H1 (cell line): ENCODE data around the gene OSBPL2. TPM values are rescaled to one million over a fixed set of nuclear protein-coding genes. Genes with fewer than 3 reads are reported as not detected.

Experiments used
- ASH2L ChIP-seq: fragments of 200-600, 300-600 bp; sonication (generic); IDR thresholded peaks from one replicate; pipeline ENCODE4 v1.7.1; 2017; ENCODE audit warnings: low read length
- EGR1 ChIP-seq: IDR thresholded peaks from 2 replicates; pipeline ENCODE4 v1.6.1; 2011; ENCODE audit warnings: low read depth, low read length, borderline replicate concordance
- POU5F1 ChIP-seq: IDR thresholded peaks from 2 replicates; pipeline ENCODE4 v1.6.1; 2011; ENCODE audit warnings: low read depth, mild to moderate bottlenecking, low read length, moderate library complexity
- SAP30 ChIP-seq: fragments of 300-600 bp; sonication (generic); IDR thresholded peaks from 2 replicates; pipeline ENCODE4 v1.7.1; 2012; ENCODE audit warnings: low read length, moderate library complexity, mild to moderate bottlenecking, inconsistent platforms; ENCODE audit not compliant: insufficient read depth, insufficient replicate concordance
- polyA plus RNA-seq, 7 experiments: library from polyadenylated mRNA; depleted of rRNA in 3 of 7; stranded (reverse) in 5 of 7; unstranded in 2 of 7; fragments of >200 nt in 5 of 7; fragments of 200-250 nt in 2 of 7; gene quantifications; 1 replicate in 5 of 7; 2 replicates in 1 of 7; 4 replicates in 1 of 7; pipeline versions ENCODE4 v1.2.1 to v1.2.3, GENCODE V29; 2011 to 2013; ENCODE audit warnings: missing spikeins in 2 of 7, mixed read lengths in 2 of 7
- total RNA-seq: library from RNA; stranded (reverse); fragmentation: NEBNext Ultra II Directional; extraction: Animal tissue kit (Norgen Biotek cat#: 25700); gene quantifications from 2 replicates; pipeline ENCODE4 v1.2.1, GENCODE V29; 2021

Gene OSBPL2
- total and polyA plus RNA-seq, 2 of the 8 experiments (the other 6 are each of a cell fraction or from before 2014, with no cell fraction given) = 11.7 to 42.4 TPM

DNA sequence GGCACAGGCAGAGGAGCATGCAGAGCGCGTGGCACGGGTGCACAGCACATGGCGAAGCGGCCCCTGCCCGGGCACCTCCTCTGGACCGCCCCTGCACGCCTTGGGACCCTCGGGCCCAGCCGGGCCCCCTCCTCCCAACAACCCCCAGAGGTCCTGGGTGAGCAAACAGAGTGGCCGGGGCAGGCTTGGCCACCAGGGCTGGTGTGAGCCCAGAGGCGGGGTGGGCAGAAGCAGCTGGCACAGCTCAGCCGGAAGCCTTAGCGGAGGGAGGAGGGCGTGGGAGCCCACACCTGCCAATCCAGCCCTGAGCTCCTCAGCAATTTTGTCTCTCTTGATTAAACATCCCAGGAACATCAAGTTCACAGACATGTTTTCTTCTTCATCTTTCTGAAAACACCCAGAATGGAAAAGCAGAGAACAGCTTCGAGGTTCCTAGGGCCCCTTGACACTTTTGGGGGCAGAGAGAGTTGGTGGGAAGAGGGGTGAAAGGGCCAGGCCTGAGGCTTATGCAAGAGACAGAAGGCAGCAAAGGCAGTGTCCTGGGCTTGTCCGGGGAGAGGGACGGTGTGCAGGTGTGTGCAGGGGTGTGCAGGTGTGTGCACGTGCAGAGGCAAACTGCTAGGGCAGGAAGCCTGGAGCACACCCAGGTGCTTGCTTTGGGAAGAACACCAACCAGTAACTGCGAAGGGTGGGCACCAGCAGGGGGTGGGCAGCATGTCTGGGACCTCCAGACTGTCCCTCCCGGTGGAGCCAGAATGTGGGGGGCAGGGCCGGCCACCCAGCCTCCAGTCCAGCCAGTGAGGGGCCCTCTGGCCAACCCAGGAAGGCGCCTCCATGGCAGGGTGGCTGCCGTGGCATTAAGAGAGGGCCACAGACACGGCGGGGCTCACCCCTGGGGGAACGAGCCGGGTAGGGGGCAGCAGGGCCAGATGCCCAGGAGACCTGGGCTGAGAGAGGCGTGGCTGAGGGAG lies 23.0 kb upstream of the OSBPL2 start (continued):
- TF ChIP-seq EGR1 (no peak), POU5F1 (no peak), SAP30 (no peak), ASH2L (no peak)
